Activated CD4-positive, alpha-beta T cell treated with anti-CD3 and anti-CD28 coated beads, Interleukin-2, amount 10 ng/mL, durations not matched to agents 24 days and 14 days (primary cell): ENCODE measurements around the gene IFT81. TPM values are rescaled to one million over a fixed set of nuclear protein-coding genes. Genes with fewer than 3 reads are reported as not detected.
"Not testable (repeated sequence)": the region's sequence is repeated elsewhere in the genome, so short reads cannot be mapped to it uniquely, and the experiment has no call there.

Experiments used
- DNase-seq: peaks from one replicate; pipeline ENCODE4 v3.0.0; 2022
- H3K27ac Mint-ChIP-seq: one replicate; pipeline ENCODE4 v1.8.0; 2022; ENCODE audit warnings: mild to moderate bottlenecking, mixed read lengths
- H3K27me3 Mint-ChIP-seq: one replicate; pipeline ENCODE4 v1.8.0; 2022; ENCODE audit warnings: mixed read lengths
- H3K36me3 Mint-ChIP-seq: one replicate; pipeline ENCODE4 v1.8.0; 2022; ENCODE audit warnings: low read depth, mild to moderate bottlenecking, mixed read lengths
- H3K4me1 Mint-ChIP-seq: one replicate; pipeline ENCODE4 v1.8.0; 2021; ENCODE audit warnings: mixed read lengths
- H3K4me3 Mint-ChIP-seq: one replicate; pipeline ENCODE4 v1.8.0; 2022; ENCODE audit warnings: mild to moderate bottlenecking, moderate library complexity, mixed read lengths
- H3K9me3 Mint-ChIP-seq: one replicate; pipeline ENCODE4 v1.8.0; 2021; ENCODE audit warnings: mixed read lengths
- intact Hi-C: fragments of 100-400 bp; cut with micrococcal nuclease; formaldehyde crosslinking; loops from one replicate; pipeline ENCODE4 v1.15.1; 2023
- total RNA-seq: library from RNA; stranded (reverse); gene quantifications from 2 replicates; pipeline ENCODE4 v1.2.3, GENCODE V29; 2022

The IFT81 gene
- total RNA-seq: 1.5 and 1.6 TPM in 2 replicates

GRCh38 chr12:110124269-110124995 lies at the start of gene IFT81:
Gene IFT81 (plus strand): TSS chr12:110124357. CDS start chr12:110127381, 3,024 bp downstream.
- H3K27me3 Mint-ChIP-seq: peaks cover 33% of the 10 kb centered on the region
- H3K36me3 Mint-ChIP-seq: no peaks in the 10 kb centered on the region
- H3K27ac Mint-ChIP-seq: peak within 1 kb of the TSS; percentile 85
- intact Hi-C loops: loop anchor here (1.0 to 2.0 kb wide), 3 partner anchors 76 to 156 kb away; partner anchors contain the start of genes C12orf76 and GIT2
- peak; percentile 99 for DNase-seq
- H3K4me1 Mint-ChIP-seq: peaks cover 9% of the 10 kb centered on the region
- H3K4me3 Mint-ChIP-seq: peak within 1 kb of the TSS; percentile 86
- no peaks in the 10 kb centered on the region for H3K9me3 Mint-ChIP-seq

GRCh38 chr12:110075880-110076279 lies 48.3 kb upstream of the IFT81 start:
- H3K27ac Mint-ChIP-seq: no peak overlapping the region
- H3K27me3 Mint-ChIP-seq: no peaks in the 10 kb centered on the region
- H3K4me3 Mint-ChIP-seq: no peak overlapping the region
- H3K9me3 Mint-ChIP-seq: peaks cover 26% of the 10 kb centered on the region
- H3K4me1 Mint-ChIP-seq: peaks cover 55% of the 10 kb centered on the region
- intact Hi-C loops: no loop called here
- H3K36me3 Mint-ChIP-seq: peaks cover 22% of the 10 kb centered on the region
- DNase-seq: no peak

GRCh38 chr12:110077800-110078199 lies 46.4 kb upstream of the IFT81 start:
- Mint-ChIP-seq H3K9me3 (peaks cover 16% of the 10 kb centered on the region), H3K4me3 (no peak overlapping the region), H3K36me3 (peaks cover 11% of the 10 kb centered on the region), H3K27me3 (no peaks in the 10 kb centered on the region), H3K4me1 (peaks cover 52% of the 10 kb centered on the region), H3K27ac (peak overlapping the region; percentile 56)
- intact Hi-C loops: loop anchor here (2.0 kb wide), 1 partner anchor 79 kb away; the partner anchor contains the start of gene ANKRD13A
- no peak for DNase-seq

- Mint-ChIP-seq H3K9me3 (peaks cover 16% of the 10 kb centered on the region), H3K4me1 (peaks cover 35% of the 10 kb centered on the region), H3K36me3 (peaks cover 7% of the 10 kb centered on the region), H3K27ac (peak overlapping the region; percentile 95), H3K27me3 (no peaks in the 10 kb centered on the region), H3K4me3 (peak overlapping the region; percentile 72)
- intact Hi-C loops: loop anchor here (1.0 to 2.0 kb wide), 5 partner anchors 19 to 81 kb away; partner anchors contain the start of genes ANKRD13A and C12orf76
- peak; percentile 93 for DNase-seq
Observed at GRCh38 chr12:110079477-110080400, 44.4 kb upstream of the IFT81 start.

GRCh38 chr12:110080410-110080809 lies 43.7 kb upstream of the IFT81 start:
- intact Hi-C loops: no loop called here
- Mint-ChIP-seq H3K9me3 (peaks cover 16% of the 10 kb centered on the region), H3K27me3 (peaks cover 2% of the 10 kb centered on the region), H3K36me3 (peaks cover 7% of the 10 kb centered on the region), H3K4me3 (peak overlapping the region; percentile 3), H3K27ac (peak overlapping the region; percentile 77), H3K4me1 (peaks cover 35% of the 10 kb centered on the region)
- peak; percentile 62 for DNase-seq

- Mint-ChIP-seq H3K27ac (peak overlapping the region; percentile 48), H3K36me3 (peaks cover 5% of the 10 kb centered on the region), H3K27me3 (peaks cover 9% of the 10 kb centered on the region), H3K9me3 (peaks cover 8% of the 10 kb centered on the region), H3K4me3 (no peak overlapping the region), H3K4me1 (peaks cover 25% of the 10 kb centered on the region)
- intact Hi-C loops: no loop called here
- no peak for DNase-seq
Observed at GRCh38 chr12:110084314-110085015, 39.7 kb upstream of the IFT81 start.

GRCh38 chr12:110088216-110088615 lies 35.9 kb upstream of the IFT81 start:
- H3K4me1 Mint-ChIP-seq, intact Hi-C loops, H3K27ac Mint-ChIP-seq, H3K9me3 Mint-ChIP-seq, DNase-seq, H3K36me3 Mint-ChIP-seq, H3K4me3 Mint-ChIP-seq: not testable (repeated sequence)
- peaks cover 25% of the 10 kb centered on the region for H3K27me3 Mint-ChIP-seq

- Mint-ChIP-seq H3K9me3 (no peaks in the 10 kb centered on the region), H3K4me3 (no peak overlapping the region), H3K36me3 (peaks cover 2% of the 10 kb centered on the region), H3K27ac (no peak overlapping the region), H3K4me1 (peaks cover 6% of the 10 kb centered on the region), H3K27me3 (peaks cover 25% of the 10 kb centered on the region)
- intact Hi-C loops: no loop called here
- no peak for DNase-seq
Observed at GRCh38 chr12:110088936-110089335, 35.2 kb upstream of the IFT81 start.

- no peaks in the 10 kb centered on the region for H3K36me3 Mint-ChIP-seq
- peaks cover 6% of the 10 kb centered on the region for H3K4me1 Mint-ChIP-seq
- no peak overlapping the region for H3K4me3 Mint-ChIP-seq
- H3K9me3 Mint-ChIP-seq: no peaks in the 10 kb centered on the region
- H3K27me3 Mint-ChIP-seq: peaks cover 26% of the 10 kb centered on the region
- no peak for DNase-seq
- intact Hi-C loops: no loop called here
- H3K27ac Mint-ChIP-seq: no peak overlapping the region
Observed at GRCh38 chr12:110090266-110091135, 33.7 kb upstream of the IFT81 start.

GRCh38 chr12:110091136-110091711 lies 32.9 kb upstream of the IFT81 start:
- H3K4me3 Mint-ChIP-seq: no peak overlapping the region
- H3K27me3 Mint-ChIP-seq: peaks cover 26% of the 10 kb centered on the region
- no peak overlapping the region for H3K27ac Mint-ChIP-seq
- H3K9me3 Mint-ChIP-seq: no peaks in the 10 kb centered on the region
- no peak for DNase-seq
- intact Hi-C loops: no loop called here
- H3K36me3 Mint-ChIP-seq: no peaks in the 10 kb centered on the region
- H3K4me1 Mint-ChIP-seq: peaks cover 4% of the 10 kb centered on the region

- Mint-ChIP-seq H3K27ac (no peak overlapping the region), H3K4me3 (no peak overlapping the region), H3K4me1 (no peaks in the 10 kb centered on the region), H3K36me3 (no peaks in the 10 kb centered on the region), H3K27me3 (peaks cover 23% of the 10 kb centered on the region), H3K9me3 (no peaks in the 10 kb centered on the region)
- DNase-seq: no peak
- intact Hi-C loops: no loop called here
Observed at GRCh38 chr12:110093631-110094311, 30.4 kb upstream of the IFT81 start.
